HG03469 (cell line): ENCODE measurements around the gene SPRY4.
"Not testable (repeated sequence)": the region's sequence is repeated elsewhere in the genome, so short reads cannot be mapped to it uniquely, and the experiment has no call there.

ENCODE experiments used
- ATAC-seq: cut with Tn5 transposase; IDR thresholded peaks from one replicate; pipeline ENCODE4 v1.9.1; 2021; ENCODE audit warnings: mild to moderate bottlenecking, moderate library complexity, moderate number of reproducible peaks; ENCODE audit not compliant: unreplicated experiment

Gene SPRY4

GRCh38 chr5:142339781-142340180, 15.0 kb upstream of the SPRY4 start:
- no peak for ATAC-seq

- ATAC-seq = no peak
Measured at GRCh38 chr5:142334538-142334937, 9.7 kb upstream of the SPRY4 start.

GRCh38 chr5:142333749-142334148, 8.9 kb upstream of the SPRY4 start:
- ATAC-seq = not testable (repeated sequence)

DNA sequence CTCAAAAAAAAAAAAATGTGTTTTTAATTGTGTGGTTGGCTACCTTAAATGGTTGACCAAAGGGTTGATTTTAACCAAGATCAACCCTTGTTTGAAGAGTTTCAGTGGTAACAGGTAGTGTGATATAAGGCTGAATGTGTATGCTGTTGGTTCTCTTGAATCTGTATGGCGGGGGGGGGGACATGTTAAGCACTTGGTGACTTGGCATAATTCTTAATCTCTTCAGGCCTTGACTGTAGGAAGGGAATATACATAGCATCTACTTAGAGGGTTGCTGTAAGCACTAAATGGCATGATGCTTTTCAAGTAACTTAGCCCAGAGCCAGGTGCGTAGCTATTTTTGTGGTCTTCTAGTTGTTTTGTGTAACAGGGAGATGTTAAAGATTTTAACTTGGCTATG, 5.6 kb upstream of the SPRY4 start:
- no peak for ATAC-seq

GRCh38 chr5:142330026-142330425, 5.2 kb upstream of the SPRY4 start:
- ATAC-seq = no peak

- no peak for ATAC-seq
Measured at GRCh38 chr5:142327111-142327842, 2.5 kb upstream of the SPRY4 start.

DNA sequence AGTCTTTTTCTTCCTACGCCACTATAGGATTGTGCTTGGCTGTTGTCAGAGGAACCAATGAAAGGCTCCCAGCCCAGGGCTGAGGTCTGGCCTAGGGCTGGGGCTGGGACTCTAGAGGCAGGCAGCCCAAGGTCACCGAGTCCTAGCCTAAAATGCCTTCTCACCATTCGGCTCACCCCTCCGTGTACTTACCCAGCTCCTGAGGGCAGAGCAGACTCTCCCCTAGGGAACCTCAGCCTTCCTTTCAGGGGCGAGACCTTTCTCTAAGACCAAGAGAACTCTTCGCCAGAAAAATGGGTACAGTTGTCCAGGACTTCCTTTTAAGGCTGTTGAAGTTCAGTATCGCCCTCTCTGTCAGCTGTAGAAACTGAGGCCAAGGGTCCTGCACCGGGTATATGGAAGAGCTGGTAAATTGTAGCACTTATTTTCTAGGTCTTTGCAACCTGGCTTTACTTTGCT, 1.7 kb upstream of the SPRY4 start:
- ATAC-seq = no peak

DNA sequence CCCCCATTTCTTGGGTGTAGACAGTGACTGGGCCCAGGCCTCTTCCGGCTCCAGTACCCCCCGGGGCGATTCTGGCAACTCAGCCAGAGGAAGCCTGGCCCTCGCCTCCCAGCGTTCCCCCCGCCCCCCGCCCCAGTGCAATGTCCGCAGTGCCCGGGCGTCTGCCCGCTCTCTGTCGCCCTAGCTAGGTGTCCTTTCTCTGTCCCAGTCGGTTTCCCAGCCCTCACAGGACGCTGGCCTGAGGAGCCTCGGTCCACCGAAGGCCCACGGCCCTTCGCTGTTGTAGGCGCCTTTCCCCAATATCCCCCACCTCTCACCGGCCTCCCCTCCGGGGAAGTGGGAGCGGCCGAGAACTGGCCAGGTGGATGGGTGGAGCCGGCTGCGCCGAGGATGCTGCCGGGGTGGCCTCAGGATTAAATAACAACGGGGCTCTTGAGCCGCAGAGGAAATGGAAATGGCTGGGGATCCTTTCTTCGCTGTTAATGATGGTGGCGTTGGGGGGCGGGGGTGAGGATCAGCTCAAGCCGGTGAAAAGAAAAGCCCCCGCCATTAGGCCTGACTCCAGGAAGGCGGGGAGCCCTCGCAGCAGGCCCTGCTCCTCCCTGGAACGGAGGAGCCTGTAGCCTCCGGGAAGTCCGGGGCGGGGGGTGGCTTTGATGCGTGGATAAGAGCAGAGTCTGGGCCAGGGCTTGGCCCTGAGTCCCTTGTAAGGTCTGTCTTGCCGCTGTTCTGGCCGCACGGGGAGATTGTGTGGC, 1.1 kb upstream of the SPRY4 start:
- ATAC-seq = no peak

DNA sequence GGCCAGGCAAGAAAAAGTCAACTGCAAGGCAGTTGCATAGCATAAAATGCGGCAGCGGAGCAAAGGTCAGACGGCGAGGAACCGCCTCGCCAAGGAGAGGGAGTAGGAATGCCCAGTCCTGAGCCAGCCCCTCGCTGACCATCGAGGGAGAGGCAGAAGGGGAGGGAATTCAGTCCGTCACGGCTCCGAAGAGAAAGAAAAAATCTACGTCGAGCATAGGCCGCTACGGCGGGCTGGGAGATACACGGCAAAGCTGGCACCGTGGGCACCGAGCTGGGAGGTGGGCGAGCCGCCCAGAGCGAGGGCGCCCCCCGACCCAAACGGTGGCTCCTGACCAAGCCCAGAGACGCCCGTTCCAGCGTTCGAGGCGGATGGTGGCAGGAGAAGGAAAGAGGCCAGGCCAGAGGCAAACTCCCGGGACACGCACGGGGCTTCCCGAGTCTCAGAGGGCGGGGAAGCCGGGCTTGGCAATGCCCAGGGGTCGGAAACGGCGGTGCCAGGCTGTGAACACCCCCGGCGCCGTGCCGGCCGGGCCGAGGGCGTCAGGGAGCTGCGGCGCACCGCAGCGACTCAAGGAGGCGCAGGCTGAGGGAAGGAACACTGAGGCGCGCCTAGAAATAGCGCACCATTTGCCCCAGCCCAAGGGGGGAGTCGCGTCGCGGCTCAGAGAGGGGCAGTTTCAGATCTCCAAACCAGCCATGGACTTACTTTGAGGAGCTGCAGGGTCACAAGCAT, 518 bp downstream of the SPRY4 start:
- ATAC-seq = peak; percentile 23

DNA sequence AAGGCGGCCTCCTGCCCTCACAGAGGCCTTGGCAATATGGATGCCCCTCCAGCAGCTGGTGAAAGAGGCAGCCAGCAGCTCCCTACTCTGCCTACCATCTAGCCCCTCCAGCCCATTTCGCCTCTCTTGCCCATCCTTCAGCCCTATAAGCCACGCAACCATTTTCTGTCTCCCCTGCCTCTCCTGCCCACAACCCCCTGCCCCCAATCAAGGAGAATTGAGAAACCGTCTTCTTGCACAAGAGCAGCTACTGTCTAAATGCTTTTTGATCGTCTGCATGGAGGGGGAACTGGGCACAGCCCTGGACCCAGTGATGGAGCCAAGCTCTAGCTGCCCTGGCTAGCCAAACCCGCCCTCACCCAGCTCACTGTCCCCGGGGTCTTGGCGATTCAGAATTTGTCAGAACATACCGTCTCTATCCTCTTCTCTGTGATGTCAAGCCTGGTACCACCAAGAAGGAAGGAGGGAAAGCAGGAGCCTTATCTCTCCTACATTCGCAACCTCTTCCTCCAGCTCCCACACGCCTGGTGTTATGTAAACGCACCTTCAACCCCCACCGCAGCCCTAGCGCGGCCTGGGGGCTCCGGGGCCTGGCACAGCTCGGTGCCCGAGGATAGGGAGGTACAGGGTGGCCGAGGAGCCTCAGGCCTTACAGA, 1.2 kb downstream of the SPRY4 start:
- ATAC-seq = no peak

DNA sequence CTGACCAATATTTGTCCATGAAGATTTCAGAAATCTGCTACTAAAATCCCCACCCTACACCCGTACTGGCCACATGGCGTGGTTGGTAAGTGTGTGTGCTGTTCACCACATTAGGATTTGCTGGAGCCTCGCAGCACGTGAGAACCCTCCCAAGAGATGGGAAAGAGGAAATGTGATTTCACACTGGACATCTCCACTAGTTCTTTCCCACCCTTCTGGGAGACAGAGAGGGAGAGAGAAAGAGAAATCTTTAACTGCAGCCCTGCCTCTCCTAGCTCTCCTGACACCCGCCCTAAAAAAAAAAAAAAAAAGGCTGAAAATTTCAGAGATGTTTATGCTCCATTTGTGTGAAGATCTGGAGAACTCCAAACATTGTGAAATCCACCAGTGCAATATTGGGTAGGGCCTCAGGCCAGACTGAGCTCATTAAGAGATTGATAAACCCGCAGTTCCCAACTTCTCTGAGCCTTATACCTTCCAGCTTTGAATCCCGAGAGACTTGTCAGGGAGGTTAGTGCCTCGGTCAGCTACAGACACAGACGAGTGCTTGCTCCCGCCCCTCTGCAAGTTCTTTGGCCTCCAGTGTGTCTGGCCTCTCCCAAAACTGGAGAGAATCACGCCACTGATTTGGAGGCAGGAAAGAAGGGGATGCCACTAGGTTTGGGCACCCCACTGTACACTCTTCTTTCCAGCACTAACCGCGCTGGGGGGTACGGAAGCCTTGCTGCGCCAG, 1.9 kb downstream of the SPRY4 start:
- ATAC-seq = no peak

- no peak for ATAC-seq
Measured at GRCh38 chr5:142322403-142322746, 2.4 kb downstream of the SPRY4 start.

- no peak for ATAC-seq
Measured at GRCh38 chr5:142320851-142321560, 3.8 kb downstream of the SPRY4 start.

DNA sequence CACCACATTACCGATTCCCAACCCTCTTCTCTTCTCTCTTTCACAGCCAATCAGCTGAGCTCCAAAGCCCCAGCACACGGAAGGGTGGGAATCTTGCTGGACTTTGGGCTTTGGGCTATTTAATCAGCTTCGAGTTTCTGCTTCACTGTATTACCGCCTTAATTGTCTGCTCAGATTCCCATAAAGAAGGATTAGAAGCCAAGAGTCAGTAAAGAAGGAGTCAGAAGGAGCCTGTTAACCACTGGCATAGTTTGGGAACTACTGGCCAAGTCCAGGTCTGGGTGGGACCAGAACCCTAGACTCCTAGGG, 4.4 kb downstream of the SPRY4 start:
- ATAC-seq = no peak

GRCh38 chr5:142319560-142320429, 5.0 kb downstream of the SPRY4 start:
- no peak for ATAC-seq

DNA sequence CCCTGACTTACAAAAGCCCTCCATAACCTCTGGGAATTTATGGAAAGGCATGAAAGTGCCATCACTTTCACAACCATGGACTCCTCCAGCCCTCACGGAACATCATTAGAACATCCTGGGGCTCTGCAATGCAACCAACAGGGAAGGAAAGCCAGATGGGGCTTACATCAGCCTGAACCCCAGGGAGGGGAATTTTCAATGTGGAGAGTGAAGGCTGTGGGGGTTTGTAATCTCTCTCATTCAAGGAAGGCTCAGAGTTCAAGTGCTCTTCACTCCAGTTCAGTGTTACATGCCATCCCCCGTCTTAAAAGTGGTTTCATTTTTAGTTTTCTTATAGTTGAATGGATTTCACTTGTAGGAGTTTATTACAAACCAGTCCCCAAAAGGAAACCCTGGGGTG, 5.7 kb downstream of the SPRY4 start:
- ATAC-seq = no peak

DNA sequence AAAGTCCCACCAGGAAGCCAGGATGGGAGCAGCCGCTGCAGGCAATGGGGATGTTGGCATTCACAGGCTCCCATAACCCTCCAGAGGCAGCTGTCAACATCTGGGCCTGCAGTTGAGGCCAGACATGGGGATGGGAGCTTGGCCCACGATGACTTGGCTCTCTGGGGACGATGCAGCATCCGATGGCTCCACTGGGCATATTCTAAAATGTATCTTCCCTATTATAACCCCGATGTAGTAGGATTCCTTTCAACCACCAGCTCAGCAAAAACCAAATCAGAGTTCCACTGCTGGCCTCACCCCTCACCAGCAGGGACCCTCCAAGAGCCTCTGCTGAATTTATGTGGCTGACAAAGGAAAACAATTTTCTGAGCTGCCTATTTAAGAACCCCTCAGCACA, 7.1 kb downstream of the SPRY4 start:
- no peak for ATAC-seq

DNA sequence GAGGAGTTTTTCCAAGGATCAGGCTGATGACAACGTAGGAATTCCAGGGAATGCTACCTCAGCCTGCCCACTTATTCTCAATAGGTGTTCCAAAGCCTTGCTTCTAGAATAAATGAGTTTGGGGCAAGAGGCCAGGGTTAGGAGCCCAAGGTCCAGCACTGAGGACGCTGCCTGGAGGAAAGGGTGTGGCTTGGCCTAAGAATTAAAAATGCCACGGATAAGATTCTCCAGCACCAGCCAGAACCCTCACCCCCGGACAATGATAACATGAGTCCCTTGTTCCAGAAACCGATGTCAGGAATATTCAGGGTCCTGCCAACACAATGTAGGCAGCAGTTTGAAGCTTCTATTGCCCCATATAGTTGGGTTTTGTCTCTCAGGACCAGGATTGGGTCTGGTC, 7.6 kb downstream of the SPRY4 start:
- ATAC-seq = no peak

- no peak for ATAC-seq
Measured at GRCh38 chr5:142316681-142317080, 8.1 kb downstream of the SPRY4 start.
